Stomach smooth muscle (tissue), 2 donors: ENCODE data around the gene CHID1.

Source experiments
- H3K27ac ChIP-seq: one replicate; pipeline ENCODE4 v1.7.0; 2013; ENCODE audit warnings: mild to moderate bottlenecking, low read length, inconsistent platforms
- H3K27me3 ChIP-seq, 2 donors: one replicate each; pipeline ENCODE4 v1.7.0; 2013; ENCODE audit warnings: low read length in 2 of 2; ENCODE audit not compliant: insufficient read depth in 2 of 2, control insufficient read depth in 1 of 2
- H3K36me3 ChIP-seq, 2 donors: one replicate each; pipeline ENCODE4 v1.7.0; 2013; ENCODE audit warnings: low read length in 2 of 2; ENCODE audit not compliant: control insufficient read depth in 2 of 2, insufficient read depth in 2 of 2
- H3K4me1 ChIP-seq: one replicate; pipeline ENCODE4 v1.7.0; 2013; ENCODE audit warnings: low read length; ENCODE audit not compliant: control insufficient read depth, insufficient read depth
- H3K4me3 ChIP-seq, 2 donors: one replicate each; pipeline ENCODE4 v1.7.0; 2013; ENCODE audit warnings: low read length in 2 of 2
- H3K9ac ChIP-seq, 2 donors: one replicate each; pipeline ENCODE4 v1.7.0; 2013; ENCODE audit warnings: low read length in 2 of 2, mild to moderate bottlenecking in 1 of 2
- H3K9me3 ChIP-seq, 2 donors: one replicate each; pipeline ENCODE4 v1.7.0; 2013; ENCODE audit warnings: low read length in 2 of 2; ENCODE audit not compliant: control insufficient read depth in 2 of 2
- donor health status: healthy.
- donor health status: Pancreatic carcinoma.

Gene CHID1

DNA sequence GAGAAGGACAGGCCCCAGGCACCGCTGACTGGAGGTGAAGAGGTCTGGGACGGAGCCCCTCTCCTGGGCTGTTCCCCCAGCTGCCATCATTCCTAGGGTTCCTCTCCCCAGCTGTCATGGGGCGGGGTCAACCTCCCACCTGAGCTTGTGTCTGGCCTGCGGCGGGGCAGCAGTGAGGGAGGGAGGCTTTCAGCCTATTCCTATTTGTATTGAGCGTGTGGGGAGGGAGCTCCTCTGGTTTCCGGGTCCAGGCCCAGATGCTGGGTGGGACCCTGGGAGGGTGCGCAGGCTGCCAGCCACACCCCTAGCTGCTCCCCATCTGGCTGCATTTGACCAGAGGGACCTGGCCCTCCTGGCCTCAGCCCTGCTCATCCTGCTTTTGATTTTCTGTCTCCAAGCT, 54.2 kb downstream of the CHID1 start:
- H3K36me3 ChIP-seq, result no peaks in the 10 kb centered on the region
- H3K27ac ChIP-seq, result no peak overlapping the region
- H3K9ac ChIP-seq, result no peak overlapping the region
- H3K9me3 ChIP-seq, result no peaks in the 10 kb centered on the region
- H3K4me1 ChIP-seq, result peaks cover 26% of the 10 kb centered on the region
- H3K4me3 ChIP-seq, result no peak overlapping the region
- no peaks in the 10 kb centered on the region for H3K27me3 ChIP-seq

DNA sequence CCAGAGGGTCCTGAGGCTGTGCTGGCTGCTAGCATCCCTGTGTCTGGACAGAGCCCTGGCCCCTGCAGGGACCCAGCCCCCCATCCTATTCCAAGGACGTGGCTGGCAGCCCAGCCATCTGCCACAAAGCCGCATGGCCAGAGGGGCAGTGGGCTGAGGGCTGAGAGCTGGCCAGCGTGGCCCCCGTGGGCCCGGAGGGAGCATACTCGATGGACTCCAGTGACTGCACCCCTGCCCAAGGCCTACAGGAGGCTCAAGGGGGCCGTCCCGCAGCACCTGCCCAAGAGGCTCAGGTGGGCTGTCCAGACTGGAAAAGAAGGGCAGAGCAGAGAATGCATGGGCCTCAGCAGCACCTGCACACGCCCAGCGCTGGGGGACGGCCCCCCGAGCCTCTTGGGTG, 54.8 kb downstream of the CHID1 start:
- Histone ChIP-seq H3K27ac (no peak overlapping the region), H3K36me3 (no peaks in the 10 kb centered on the region), H3K4me1 (peaks cover 30% of the 10 kb centered on the region), H3K27me3 (no peaks in the 10 kb centered on the region), H3K9ac (no peak overlapping the region), H3K9me3 (no peaks in the 10 kb centered on the region), H3K4me3 (no peak overlapping the region)

DNA sequence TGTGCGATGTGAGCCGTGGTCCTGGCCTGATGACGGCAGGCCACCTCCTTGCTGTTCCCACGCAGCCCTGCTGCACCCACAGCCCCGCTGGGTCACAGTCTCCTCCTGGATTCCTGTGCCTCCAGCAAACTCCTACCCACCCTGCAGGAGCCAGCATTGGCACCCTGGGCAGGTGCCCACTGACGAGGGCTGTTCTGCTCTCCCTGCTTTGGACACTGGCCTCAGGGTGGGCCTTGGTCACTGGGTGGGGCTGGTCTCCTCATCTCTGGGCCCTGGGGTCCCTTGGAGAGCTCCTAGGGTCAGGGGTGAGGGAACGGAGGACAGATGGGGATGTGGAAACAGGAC, 55.3 kb downstream of the CHID1 start:
- peaks cover 0 to 1% of the 10 kb centered on the region in 2 donors for H3K27me3 ChIP-seq
- no peak overlapping the region for H3K27ac ChIP-seq
- no peak overlapping the region for H3K4me3 ChIP-seq
- H3K9me3 ChIP-seq, result no peaks in the 10 kb centered on the region
- H3K36me3 ChIP-seq, result no peaks in the 10 kb centered on the region
- peaks cover 29% of the 10 kb centered on the region for H3K4me1 ChIP-seq
- no peak overlapping the region for H3K9ac ChIP-seq

DNA sequence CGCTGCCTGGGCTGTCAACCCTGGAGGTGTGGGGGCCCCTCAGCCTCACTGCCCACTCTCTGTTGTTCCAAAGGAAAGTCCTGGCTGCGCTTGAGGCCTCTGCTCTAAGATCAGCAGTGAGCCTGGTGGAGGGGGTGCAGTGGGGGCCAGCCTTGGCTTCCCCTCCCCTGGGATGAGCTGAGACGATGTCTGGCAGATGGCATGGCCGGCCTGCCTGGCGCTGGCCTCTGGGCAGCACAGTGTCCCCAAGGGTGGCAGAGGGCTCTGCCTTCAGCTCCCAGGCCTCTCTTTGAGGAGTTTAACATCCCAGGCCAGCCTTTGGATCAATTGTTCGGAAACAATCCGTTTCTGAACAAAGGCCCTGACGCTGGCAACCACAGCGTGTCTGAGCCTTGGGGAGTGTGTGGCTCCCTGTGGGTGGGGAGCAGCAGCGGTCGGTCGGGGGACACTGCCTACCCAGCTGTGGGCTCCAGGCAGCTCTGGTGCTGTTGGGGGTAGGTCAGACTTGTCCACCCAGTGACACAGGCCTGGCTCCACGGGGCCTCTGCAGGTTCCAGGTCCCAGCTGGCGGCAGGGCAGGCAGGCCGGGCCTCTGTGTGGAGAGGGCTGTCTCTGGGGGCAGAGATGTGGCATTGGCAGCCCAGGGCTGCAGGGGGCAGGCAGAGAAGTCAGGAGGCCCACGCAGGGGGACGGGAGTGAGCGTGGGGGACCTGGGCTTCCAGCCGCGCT, 55.8 kb downstream of the CHID1 start:
- Histone ChIP-seq H3K27ac (no peak overlapping the region), H3K4me3 (no peak overlapping the region), H3K27me3 (peaks cover 0 to 5% of the 10 kb centered on the region in 2 donors), H3K4me1 (peaks cover 28% of the 10 kb centered on the region), H3K9ac (no peak overlapping the region), H3K9me3 (no peaks in the 10 kb centered on the region), H3K36me3 (no peaks in the 10 kb centered on the region)

DNA sequence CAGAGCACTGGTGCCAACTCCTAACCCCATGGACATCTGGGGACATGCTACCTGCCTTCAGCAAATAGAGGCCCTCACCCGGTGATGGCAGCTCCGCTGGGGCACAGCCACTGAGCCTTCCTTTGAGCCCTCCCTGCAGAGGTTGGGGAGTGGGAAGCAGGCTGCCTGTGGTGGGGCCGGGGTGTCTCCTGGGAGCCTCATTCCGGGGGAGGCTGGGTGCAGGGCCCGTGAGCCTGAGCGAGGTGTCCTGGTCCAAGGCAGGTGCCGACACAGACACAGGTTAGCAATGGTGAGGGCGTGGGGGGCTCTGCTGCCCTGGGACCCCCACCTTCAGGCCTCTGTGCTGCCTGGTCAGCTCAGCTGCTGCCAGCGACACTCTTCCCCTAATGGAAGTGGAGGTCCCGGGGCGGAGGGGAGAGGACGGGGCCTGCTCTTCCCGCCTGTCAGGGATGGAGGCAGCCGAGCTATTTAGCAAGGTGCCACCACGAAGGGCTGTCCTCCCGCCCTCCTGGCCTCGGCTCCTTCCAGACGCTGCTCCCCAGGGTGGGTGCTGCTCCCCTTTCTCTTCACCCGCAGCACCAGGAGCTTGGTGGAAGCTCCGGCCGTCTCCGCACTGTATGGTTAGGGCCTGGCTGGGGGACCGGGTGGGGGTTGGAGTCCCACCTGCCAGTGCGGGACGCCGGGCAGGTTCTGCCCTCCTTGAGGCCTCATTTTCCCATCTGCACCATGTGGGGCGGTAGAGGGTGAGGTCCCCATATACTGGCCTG, 56.7 kb downstream of the CHID1 start:
- Histone ChIP-seq H3K36me3 (no peaks in the 10 kb centered on the region), H3K27ac (no peak overlapping the region), H3K9ac (no peak overlapping the region), H3K9me3 (no peaks in the 10 kb centered on the region), H3K4me1 (peaks cover 24% of the 10 kb centered on the region), H3K4me3 (no peak overlapping the region), H3K27me3 (peaks cover 0 to 11% of the 10 kb centered on the region in 2 donors)

DNA sequence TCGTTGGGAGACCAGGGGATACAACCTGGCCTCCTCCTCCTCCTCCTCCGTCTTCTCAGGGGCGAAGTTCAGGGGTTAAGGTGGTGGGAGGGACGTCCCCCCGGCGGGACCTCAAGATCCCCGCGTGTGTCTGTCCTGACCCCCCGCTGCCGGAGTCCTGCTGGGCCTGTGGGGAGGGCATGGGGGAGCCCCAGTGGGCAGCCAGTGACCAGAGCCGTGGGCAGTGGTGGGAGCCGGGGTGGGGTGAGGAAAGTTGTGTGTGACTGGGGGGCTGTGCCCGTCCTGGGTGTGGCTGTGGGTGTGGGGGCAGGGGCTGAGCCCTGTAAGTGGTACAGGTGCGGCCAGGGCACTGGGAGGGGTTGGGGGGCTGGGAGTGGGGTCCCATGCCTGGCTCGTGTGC, 57.8 kb downstream of the CHID1 start:
- H3K27me3 ChIP-seq, result peaks cover 5 to 20% of the 10 kb centered on the region in 2 donors
- peaks cover 32% of the 10 kb centered on the region for H3K4me1 ChIP-seq
- H3K36me3 ChIP-seq, result no peaks in the 10 kb centered on the region
- no peaks in the 10 kb centered on the region for H3K9me3 ChIP-seq
- H3K27ac ChIP-seq, result no peak overlapping the region
- no peak overlapping the region for H3K4me3 ChIP-seq
- H3K9ac ChIP-seq, result no peak overlapping the region

DNA sequence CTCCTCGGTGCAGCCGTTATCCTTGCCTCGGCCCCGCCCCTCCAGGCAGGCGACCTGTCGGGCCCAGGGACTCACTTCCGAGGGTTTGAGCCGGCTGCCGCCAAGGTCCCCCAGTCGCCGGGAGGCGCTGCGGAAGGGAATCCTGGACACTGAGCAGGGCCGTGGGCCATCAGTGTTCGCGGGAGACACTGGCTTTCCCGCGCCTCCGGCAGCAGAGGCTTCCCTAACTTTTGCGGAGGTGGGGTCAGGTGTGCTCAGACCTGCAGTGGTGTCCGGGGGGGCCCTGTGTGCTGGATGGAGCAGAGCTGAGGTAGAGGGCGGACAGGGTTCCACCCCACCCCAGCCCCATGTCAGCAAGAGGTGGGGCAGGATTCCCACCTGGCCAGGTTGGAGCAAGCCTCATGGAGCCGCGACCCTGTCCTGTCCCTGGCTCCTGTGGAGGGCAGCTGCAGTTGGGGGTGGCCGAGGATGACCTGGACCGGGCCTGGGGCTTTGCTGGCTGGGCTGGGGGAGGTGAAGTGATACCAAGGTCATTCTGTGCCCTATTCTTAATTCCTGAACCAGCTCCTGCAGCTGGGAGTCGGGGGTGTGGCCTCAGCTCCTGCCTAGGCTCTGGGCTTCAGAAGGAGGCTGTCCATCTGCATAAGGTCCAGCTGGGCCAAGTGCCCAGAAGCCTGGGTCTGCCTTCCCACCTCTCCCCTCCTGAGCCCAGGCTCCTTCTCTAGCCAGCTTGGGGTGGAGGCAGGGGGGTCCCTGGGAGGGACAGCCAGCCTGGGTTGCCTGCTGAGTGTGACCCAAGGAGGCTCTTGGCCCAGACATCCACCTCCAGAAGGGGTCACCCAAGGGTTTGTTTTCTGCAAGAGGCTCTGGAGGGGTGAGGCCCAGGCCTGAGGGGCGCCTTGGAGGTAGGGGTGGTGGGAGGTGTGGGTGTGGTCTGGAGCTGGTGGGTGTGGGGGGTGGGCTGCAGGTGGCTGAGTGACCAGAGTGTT, 59.5 kb downstream of the CHID1 start:
- peak overlapping the region in 1 of 2 donors; percentile 61 for H3K4me3 ChIP-seq

DNA sequence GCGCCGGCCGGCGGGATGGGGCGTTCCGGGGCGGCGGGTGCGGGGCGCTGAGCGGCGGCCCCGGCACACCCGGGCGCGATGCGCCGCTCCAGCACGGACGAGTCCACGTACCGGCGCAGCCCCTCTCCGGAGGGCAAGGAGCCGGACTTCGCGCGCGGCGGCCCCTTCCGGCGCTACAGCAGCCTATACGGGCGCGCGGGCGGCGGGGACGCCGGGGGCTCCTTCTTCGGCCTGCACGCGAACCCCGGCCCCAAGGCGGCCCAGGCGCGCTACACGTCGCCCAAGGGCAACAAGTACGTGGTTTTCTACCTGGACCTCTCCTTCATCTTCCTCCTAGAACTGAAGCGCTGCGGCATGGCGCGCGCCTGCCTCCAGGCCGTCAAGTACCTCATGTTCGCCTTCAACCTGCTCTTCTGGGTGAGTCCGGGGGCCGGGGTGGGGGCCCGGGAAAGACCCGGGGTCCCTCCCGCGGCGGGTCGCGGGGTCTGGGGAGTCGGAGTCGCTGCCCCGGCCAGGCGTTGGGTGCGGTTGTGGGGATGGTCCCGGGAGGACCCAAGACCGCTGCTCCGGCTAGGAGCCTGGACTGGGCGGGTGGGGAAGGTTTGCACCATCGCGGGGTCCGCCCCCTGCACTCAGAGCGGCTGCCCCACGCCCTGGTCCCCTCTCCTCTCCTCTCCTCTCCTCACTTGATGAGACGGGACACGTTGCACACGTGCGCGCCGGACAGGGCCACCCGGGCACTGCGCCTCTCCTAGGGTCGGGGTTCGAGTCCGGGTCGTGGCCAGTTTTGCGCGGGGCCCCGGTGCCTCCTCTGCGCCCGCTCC, 60.4 kb downstream of the CHID1 start:
- no peaks in the 10 kb centered on the region for H3K36me3 ChIP-seq
- peaks cover 5 to 22% of the 10 kb centered on the region in 2 donors for H3K27me3 ChIP-seq
- peak overlapping the region; percentile 19 to 61 for H3K4me3 ChIP-seq
- H3K9me3 ChIP-seq, result no peaks in the 10 kb centered on the region
- H3K4me1 ChIP-seq, result peaks cover 47% of the 10 kb centered on the region
- H3K27ac ChIP-seq, result no peak overlapping the region
- no peak overlapping the region for H3K9ac ChIP-seq

More for the DNA sequence above, 59.5 kb downstream of the CHID1 start:
- Histone ChIP-seq H3K9me3 (no peaks in the 10 kb centered on the region), H3K36me3 (no peaks in the 10 kb centered on the region), H3K9ac (no peak overlapping the region), H3K27ac (no peak overlapping the region), H3K4me1 (peaks cover 38% of the 10 kb centered on the region), H3K27me3 (peaks cover 5 to 22% of the 10 kb centered on the region in 2 donors)

DNA sequence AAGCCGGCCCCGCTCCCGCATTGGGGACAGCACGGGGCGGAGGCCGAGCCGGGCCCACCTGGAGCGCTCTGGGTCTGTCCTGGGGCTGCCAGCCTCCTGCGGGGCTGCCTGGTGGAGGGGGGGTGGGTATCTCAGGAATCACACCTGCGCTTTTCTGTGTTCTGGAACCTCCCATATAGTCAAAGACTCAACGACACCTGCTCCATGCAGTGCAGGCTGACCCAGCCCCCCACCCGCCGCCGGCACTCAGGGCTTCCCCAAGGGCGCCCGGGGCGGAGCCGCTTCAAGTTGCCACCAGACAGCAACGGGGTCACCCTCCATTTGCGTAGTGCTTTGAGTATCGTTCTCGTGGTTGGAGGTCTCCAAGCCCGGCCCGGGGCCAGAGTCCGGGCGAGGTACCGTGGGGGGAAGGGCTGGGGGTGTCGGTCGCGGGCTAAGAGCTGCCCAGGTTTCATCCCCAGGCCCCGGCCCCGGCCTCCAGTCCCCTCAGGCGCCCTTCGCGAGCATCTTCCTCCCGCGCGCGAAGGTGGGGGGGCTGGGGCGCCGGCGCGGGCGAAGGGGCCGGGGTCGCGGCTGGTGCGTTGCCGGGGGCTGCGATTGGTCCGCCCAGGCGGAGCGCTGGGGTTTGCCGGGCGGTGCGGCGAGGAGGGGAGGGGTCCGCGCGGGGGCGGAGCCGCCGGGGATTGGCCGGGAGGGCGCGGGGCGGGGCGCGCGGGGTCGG, 61.3 kb downstream of the CHID1 start:
- H3K4me1 ChIP-seq, result peaks cover 55% of the 10 kb centered on the region
- H3K27me3 ChIP-seq, result peaks cover 5 to 22% of the 10 kb centered on the region in 2 donors
- no peaks in the 10 kb centered on the region for H3K36me3 ChIP-seq
- no peaks in the 10 kb centered on the region for H3K9me3 ChIP-seq
- no peak overlapping the region for H3K9ac ChIP-seq
- H3K4me3 ChIP-seq, result peak overlapping the region in 1 of 2 donors; percentile 58
- H3K27ac ChIP-seq, result no peak overlapping the region
